Fibroblast of peridontal ligament (primary cell): Measurements from ENCODE around the gene TXLNA.

Experiments used
- DNase-seq: peaks from one replicate; pipeline ENCODE4 v3.0.0-alpha.2; 2010; ENCODE audit errors: extremely low read depth

Gene TXLNA

DNA sequence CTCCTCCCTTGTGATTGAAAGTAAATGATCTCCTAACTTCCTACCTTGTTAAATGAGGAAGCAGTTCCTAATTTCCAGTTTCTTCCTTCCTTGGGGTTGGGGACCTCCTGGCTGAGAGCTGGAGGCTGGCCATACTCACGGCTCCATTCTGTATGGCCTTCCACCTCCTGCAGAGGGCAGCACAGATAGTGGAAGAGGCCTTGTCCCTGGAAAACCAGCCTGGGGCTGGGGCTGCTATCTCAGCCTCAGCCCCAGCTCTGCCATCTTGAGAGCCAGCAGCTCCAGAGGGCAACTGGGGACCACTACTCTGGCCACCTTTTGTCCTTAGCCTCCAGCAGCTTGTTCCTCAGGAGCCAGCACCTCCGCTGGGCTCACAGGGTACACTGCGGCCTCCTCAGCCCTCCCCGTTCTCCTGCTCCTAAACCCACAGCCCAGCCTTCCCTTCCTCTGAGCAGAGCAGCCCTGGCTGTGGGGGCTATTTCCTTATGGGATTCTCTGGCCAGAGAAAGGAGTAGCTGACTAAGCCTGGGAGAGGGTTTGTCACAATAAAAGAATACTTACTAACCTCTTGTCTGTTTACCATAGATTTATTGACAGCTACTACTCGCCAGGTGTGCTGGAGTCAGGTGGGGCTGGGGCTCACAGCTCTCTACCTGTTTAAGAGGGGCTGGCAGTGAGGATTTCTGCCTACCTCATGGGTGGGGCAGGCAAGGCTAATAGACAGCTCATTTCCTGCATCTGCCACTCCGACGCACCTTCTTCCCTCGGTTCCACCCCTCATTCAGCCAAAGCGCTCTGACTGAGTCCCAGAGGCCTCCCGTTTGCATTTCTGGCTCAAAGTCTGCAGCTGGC lies 36.4 kb downstream of the TXLNA start:
- peak; percentile 65 for DNase-seq

DNA sequence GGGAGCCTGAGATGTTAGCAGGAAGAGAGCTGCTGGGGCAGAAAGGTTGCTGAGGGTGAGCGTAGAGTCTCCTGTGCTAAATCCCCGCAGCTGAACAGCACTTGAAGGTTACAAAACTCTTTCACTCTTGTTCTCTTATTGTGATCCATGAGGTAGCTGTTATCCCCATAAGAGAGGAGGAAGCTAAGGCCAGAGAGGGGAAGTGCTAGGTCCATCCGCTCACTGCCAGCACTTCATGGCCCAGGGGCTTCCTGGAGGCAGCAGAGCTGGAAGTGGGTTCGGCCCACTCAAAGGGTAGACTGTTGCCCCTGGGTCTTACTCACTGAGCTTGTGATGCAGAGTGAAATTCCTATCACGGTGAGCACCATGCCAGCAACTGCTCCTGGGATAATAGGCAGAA lies 37.1 kb downstream of the TXLNA start:
- DNase-seq: no peak

DNA sequence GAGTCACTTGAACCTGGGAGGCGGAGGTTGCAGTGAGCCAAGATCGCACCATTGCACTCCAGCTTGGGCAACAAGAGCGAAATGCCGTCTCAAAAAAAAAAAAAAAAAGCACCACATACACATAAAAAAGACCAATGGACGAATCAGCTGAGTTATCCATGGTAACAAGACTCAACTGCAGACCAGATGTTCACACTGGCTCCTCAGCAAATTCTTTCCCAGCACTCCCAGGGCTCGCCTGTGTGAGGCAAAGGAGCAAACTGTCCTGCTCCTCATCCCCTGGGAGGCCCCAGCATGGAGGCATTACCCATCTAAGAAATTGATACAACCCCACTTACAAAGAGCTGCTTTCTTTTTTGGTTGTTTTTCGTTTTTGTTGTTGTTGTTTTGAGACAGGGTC lies 39.5 kb downstream of the TXLNA start:
- DNase-seq: peak; percentile 37

DNA sequence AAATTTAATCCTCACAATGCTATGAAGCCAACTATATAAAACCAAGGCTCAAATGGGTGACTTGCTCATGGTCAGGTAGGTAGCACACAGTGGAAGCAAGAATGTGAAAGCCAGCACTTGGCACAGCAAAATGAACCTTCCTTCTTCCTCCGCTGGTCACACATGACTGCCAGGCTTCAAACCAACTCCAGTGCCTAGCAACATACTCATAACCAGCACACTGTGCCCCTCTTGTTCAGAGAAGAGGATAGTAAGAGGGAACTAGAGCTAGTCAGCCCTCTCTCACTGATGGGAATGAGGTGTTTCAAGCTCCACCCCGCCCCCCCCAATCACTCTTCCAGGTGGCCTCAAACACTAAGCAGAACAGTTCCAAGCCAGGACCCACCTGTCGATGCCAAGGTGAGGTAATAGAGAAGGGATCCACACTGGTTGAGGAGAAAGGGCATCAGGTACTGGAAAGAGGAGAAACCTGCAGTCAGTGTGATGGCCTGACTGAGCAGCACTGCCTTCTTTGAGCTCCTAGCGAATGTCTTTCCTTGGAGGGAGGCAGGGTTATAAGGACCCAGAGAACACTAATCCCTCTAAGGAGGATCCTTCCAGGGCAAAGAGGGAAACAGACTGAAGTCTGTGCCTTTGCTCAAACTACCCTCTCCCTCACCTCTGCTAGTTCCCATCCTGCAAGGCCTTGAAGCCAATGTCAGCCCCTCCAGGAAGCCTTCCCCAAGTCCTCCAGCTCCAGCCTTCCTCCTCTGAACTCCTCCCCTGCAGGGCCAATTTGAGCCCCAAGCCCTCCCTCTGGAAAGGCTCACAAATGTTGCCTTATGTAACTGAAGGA lies 41.5 kb downstream of the TXLNA start:
- no peak for DNase-seq

DNA sequence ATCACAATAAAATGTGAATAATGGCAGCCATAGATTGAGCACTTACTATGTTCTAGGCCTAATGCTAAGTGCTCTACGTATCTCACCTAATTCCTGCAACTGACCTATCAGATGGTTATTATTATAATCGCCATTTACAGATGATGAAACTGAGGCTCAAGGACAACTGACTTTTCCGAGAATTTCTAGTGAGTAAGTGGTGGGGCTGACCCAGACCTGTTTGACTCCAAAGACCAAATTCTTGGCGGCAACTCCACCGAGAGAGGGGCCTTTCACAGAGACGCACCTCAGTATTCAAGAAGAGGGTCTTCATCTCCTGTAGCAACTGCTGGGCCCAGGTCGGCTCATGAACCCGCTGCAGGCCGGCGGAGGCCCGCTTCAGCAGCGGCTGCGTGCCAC lies 42.1 kb downstream of the TXLNA start:
- DNase-seq: no peak

DNA sequence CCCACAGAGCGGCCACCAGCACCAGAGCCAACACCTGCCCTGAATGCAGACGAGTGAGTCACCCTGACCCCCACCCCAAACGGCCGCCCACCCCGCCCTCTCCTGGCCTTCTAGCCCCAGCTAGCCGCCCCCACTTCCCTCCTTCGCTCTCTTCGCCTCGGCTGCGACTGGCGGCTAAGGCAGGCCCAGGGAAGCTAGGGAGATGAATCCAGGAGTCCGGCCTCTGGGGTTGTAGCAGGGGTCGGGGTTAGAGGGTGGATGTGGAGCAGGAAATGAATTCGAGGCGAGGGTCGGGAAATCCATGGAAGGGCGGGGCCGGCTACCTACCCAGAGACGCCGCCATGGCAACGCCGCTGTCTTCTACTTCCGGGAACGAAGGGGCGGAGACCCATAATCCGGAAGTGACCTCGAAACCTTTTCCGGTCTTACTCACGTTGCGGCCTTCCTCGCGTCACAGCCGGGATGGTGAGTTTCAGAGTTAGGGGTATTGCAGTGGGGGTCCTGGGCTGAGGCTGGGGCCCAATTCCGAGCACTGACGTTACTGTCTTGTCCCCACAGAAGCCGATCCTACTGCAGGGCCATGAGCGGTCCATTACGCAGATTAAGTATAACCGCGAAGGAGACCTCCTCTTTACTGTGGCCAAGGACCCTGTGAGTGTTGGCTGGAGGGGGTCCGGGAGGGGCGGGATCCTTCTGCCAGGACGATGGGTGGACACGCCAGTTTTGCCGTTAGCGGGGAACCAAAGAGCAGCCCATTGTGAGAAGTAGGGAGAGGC lies 42.7 kb downstream of the TXLNA start, which contains the start of the genes EIF3I and TMEM234:
EIF3I (plus strand) TSS at position 428 of the 776 bp plus-strand sequence; CDS start at position 463, 35 bp downstream.
TMEM234 (minus strand) TSS at position 374 of the 776 bp plus-strand sequence; CDS start at position 343, 31 bp downstream.
- peak; percentile 91 for DNase-seq

DNA sequence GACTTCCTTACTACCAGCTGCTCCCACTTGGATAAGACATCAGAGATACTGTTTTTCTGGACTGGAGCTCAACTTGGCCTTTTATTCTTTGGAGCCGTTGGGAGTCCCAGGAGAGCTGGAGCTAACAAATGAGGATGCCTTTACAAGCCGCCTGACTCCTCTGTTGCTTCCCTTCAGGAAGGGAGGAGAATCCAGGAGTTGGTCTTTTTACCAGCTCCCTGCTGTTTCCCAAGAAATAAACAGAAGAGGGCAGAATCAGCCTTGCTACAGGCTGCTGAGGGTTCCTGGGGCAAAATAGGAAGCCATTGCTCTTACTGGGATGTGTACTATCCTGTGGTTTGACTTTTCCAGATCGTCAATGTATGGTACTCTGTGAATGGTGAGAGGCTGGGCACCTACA lies 44.2 kb downstream of the TXLNA start:
- no peak for DNase-seq

DNA sequence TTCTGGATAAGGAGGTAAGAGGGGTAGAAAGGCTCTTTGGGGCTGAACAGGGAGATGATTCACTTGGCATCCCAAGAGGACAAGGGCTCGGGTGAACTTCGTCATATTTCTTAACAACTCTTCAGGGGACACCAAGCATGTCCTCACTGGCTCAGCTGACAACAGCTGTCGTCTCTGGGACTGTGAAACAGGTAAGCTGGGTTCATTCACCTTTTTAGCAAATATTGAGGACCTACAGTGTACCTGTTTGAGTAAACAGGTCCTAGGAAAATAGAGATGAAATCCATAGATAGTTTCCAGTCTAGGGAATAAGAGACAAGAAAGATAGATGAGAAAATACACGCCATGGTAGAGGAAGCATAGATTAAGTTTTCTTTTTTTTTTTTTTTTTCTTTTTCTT lies 44.8 kb downstream of the TXLNA start:
- DNase-seq: no peak

DNA sequence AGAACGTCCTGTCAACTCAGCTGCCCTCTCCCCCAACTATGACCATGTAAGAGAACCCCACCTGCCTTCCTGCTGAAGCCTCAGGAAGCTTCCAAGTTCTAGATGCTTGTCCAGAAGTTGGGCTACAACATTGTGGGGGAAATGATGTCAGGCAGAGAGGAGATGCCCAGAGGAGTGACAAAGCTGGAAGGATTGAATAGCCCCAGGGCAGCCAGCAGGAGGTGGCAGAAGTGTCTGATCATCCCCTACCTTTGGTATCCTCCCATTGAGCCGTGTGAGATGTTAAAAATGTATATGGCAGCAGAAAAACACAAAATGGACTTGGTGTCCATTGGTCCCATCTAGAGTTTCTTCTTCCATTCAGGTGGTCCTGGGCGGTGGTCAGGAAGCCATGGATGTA lies 49.3 kb downstream of the TXLNA start:
- no peak for DNase-seq

DNA sequence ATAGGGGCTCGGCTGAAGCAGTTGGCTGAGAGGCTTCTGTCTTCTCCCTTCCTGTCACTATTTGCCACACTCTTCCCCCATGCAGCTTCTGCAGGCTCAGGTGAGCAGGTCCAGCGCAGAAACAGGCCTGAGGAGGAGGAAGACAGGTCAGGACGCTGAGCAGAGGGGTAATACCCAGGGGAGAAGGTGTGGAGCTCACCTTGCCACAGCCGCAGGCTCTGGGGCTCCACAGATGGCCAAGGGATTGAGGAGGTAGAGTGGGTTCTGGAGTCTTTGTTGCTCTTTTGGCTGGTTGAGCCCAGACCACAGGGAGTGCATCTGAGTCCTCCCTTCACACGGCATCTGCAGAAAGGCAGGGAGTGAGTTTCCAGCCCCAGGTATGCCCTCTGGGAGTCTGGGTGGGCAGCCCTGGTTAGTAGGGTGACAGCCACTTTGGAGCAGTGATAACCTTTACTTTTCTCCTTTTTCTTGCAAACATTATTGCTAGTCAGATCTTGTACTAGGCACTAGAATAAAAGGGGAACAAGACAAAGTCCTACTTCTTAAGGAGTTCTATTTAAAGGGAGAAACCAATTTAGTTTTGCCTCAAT lies 52.5 kb downstream of the TXLNA start:
- no peak for DNase-seq

DNA sequence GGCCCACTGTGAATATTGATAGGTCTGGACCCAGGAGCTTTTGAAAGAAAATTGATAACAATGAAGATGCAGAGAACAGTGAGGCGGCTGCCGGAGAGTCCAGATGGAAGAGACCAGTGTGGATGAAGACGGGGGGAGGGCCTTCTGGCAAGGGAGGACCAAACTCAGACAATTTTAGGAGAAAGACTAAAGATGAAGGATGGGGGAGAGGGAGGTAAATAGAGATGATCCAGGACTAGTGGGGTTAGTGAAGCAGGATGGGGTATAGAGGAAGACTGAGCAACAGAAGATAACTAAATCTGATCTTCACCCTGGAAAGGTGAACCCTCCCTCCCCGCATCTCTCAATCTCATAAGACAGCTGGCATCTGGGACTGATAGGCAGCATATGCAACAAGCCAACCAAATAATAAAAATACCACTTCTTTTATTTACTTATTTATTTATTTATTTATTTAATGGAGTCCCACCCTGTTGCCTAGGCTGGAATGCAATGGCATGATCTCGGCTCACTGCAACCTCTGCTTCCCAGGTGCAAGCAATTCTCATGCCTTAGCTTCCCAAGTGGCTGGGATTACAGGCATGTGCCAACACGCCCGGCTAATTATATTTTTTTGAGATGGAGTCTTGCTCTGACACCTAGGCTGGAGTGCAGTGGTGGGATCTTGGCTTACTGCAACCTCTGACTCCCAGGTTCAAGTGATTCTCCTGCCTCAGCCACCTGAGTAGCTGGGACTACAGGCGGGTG lies 53.3 kb downstream of the TXLNA start:
- no peak for DNase-seq

DNA sequence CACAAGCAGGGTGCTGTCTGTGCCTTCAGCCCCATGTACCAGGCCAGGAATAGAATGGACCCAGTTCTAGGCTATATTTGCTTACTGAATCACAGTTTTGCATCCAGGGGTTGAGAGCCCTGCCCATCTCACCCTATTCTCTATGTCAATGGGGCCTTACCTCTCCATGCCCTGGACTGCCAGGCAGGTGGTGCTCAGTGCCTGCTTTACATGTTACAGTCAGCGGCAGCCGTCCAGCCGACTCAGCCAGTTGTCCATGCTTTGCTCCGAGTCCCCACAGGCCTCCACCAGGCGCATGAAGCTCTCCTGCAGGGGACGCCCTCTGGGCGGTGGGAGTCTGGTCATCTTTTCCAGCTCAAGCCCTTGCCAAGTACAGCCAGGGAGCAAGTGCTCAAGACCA lies 55.3 kb downstream of the TXLNA start:
- no peak for DNase-seq

DNA sequence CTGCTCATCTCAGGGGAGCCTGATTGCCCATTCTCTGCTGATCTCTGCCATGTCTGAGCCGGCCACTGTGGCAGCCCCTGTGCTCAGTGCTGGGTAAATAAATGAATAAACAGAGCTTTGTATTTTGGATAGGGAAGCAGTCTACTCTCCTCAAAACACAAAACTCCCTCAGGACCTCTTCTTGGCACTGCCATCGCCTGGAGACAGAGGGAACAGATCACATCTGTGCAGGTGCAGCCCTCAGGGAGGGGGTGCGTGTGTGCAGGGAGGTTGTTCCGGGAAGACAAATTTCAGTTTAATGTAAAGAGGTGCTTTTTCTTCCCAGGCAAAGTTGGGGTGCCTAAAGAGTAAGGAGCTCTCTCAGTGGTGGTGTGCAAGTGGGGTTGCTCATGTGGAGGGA lies 59.9 kb downstream of the TXLNA start:
- no peak for DNase-seq

DNA sequence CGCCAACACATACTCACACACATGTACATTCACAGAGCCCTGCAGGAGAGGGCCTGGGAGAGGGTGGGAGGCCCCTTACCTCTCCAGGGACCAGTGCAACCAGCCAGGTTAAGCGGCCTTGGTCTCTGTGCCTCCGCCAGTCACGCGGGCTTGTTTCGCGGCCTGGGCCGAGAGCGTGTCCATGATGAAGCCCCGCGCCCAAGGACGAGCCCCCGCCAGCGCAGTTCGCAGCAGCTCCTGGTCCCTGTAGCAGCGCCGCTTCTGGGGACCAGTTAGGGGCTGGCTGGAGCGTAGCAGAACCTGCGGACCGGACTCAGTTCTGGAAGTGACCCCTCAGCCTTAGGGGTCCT lies 60.3 kb downstream of the TXLNA start:
- no peak for DNase-seq

DNA sequence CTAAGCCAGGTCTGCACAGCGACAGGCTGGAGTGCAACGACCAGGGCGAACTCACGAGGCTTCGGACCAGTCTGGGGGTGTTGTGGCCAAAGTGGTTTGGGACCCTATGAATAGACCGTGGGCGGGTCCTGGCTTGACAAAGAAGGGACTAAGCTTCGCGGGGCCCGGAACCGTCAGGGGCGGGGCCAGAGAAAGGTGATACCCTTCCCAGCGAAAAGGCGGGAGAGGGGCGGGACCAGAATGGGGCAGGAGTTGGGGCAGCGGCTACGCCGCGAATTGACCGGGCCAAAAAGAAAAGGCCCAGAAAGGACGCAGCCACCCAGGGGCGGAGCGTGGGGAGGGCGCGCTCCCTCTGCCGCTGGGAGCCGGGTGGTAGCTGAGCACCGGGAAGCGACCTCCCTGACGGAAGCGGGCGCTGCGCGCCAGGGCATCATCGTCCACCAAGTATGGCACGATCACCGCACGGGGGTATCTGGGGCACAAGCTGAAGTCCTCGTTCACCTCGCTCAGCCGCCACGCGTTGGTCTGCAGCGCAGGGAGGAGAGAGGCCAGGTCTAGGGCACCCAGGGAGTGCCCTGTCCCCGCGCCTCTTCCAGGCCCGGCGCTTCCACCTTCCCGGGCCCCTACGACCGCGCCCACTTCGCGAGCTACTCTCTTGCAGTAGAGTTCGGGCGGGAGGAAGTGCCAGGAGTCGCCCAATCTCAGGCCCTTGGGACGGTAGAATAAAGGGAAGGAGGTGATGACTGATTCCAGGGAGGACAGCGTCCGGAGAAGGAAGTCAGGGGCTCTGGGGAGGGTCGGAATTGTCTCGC lies 60.9 kb downstream of the TXLNA start:
- DNase-seq: peak; percentile 52

DNA sequence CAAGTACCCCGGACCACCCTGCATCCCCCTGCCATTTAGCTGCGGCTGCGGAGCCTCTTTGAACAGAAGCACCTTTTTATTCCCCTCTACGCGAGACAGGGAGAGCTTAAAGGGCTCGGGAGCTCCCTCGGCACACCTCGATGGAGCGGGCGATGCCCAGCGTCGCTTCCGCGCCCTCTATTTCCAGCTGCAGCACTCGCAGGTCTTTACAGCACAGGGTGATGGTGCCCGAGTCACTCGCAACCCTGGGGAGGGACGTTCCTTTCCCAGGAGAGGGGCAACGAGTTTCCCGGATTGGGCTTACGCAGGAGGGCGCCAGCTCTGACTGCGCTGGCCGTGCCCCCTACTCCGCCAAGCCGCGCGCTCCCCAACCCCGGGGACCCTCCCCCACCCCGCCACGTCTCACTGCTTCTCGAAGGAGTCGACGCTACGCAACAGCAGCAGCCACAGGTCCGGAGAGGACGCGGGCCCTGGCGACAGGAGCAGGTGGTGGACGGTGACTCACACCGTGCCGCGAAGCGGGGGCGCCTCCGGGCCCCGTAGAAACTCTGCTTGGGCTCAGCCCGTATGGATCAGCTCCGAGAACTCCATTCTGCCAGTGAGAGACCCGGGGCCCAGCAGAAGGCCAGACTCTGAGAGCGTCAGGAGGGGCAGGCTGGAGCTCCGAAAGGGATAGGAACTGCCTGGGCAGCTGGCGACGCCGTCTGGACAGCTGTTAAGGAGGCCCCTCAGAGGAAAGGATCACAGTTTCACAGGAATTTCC lies 61.7 kb downstream of the TXLNA start:
- peak; percentile 53 for DNase-seq

DNA sequence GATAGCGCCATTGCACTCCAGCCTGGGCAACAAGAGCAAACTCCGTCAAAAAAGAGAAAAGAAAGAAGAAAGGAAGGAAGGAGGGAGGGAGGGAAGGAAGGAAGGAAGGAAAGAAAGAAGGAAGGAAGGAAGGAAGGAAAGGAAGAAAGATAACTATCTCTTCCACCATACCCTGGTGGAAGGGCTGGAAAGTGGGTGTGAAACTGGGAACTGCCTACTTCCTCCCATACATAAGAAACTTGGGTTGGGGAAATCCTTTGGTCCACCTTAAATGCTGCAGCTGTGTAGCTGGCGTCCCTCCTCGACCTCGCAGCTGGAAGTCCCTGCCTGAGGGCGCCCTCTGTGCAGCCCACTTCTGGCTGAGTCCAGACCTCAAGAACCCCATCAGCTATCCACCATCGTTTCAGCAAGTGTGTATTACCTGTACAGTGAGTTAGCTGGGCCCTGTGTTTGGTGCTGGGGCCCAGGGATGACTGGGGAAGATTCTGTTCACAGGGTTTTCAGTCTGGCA lies 62.9 kb downstream of the TXLNA start:
- peak; percentile 20 for DNase-seq

DNA sequence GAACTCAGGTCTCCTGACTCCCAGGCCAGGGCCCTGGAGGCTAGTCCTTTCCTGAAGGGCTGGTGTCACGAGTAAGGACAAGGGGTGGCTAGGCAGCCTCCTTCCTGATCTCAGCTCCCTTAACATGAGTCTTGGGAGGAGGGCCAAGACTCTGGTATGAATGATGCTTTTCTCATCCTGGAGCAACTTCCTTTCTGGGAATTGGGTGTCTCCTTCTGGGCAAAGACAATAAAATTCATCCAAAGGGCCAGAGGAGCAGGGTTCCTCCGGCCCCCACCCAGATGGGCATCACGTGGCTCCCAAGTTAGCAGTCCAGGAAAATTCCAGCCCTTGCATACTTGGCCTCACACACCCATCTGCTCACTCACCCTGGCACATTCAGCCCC lies 67.4 kb downstream of the TXLNA start, which contains the start of gene FAM167B:
FAM167B (plus strand) TSS at position 335 of the 386 bp plus-strand sequence. CDS start 200 bp downstream, outside the sequence.
- DNase-seq: peak; percentile 90

DNA sequence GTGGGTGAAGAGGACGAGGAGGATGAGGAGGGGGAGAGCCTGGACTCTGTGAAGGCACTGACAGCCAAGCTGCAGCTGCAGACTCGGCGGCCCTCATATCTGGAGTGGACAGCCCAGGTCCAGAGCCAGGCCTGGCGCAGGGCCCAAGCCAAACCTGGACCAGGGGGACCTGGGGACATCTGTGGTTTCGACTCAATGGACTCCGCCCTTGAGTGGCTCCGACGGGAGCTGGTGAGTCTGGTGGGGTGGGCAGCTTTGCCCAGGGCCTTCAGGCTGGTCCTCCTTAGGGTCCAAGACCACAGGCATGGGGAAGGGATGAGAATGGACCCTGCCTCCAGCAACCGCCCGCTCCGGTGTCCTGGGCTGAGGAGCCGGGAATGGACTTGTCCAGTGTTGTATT lies 68.0 kb downstream of the TXLNA start:
- no peak for DNase-seq
